Kidney (tissue), 14 donors: ENCODE results near the gene NAP1L4. TPM values are rescaled to one million over a fixed set of nuclear protein-coding genes. Genes with fewer than 3 reads are reported as not detected.

Source experiments
- DNase-seq, 5 donors: peaks; one replicate each; pipeline ENCODE4 v3.0.0-alpha.2; 2013 to 2020
- FAIRE-seq: peaks from 2 replicates; lab custom pipeline; 2012; peaks lifted over from hg19 to GRCh38; lab: Jason Lieb, UNC
- H3K27ac ChIP-seq, 2 donors: one replicate each; pipeline ENCODE4 v1.7.0; 2013; ENCODE audit warnings: low read depth in 2 of 2, low read length in 2 of 2, inconsistent platforms in 1 of 2
- H3K27me3 ChIP-seq: one replicate; pipeline ENCODE4 v1.7.1; 2013; ENCODE audit warnings: low read length, inconsistent platforms; ENCODE audit not compliant: control insufficient read depth, insufficient read depth
- H3K36me3 ChIP-seq, 3 donors: one replicate each; pipeline versions ENCODE4 v1.7.0 to v1.7.1; 2013; ENCODE audit warnings: low read length in 3 of 3, control low read depth in 1 of 3, inconsistent platforms in 1 of 3; ENCODE audit not compliant: insufficient read depth in 3 of 3, control insufficient read depth in 2 of 3
- H3K4me1 ChIP-seq, 3 donors: one replicate each; pipeline versions ENCODE4 v1.7.0 to v1.7.1; 2013; ENCODE audit warnings: low read length in 3 of 3, inconsistent platforms in 1 of 3, low read depth in 1 of 3; ENCODE audit not compliant: control insufficient read depth in 2 of 3, insufficient read depth in 2 of 3
- H3K4me3 ChIP-seq, 3 donors: one replicate each; pipeline versions ENCODE4 v1.7.0 to v1.8.1; 2013; ENCODE audit warnings: low read length in 3 of 3, control low read depth in 1 of 3, inconsistent platforms in 1 of 3
- H3K9ac ChIP-seq, 3 donors: one replicate each; pipeline versions ENCODE4 v1.7.0 to v1.7.1; 2013; ENCODE audit warnings: low read length in 3 of 3, control low read depth in 1 of 3, inconsistent platforms in 1 of 3
- H3K9me3 ChIP-seq, 3 donors: one replicate each; pipeline versions ENCODE4 v1.7.0 to v1.7.1; 2013; ENCODE audit warnings: low read length in 3 of 3, control low read depth in 1 of 3, inconsistent platforms in 1 of 3; ENCODE audit not compliant: control insufficient read depth in 2 of 3, insufficient read depth in 1 of 3
- CTCF ChIP-seq: IDR thresholded peaks from 3 replicates; pipeline ENCODE4 v1.5.1; 2012; ENCODE audit warnings: mild to moderate bottlenecking, moderate library complexity, borderline replicate concordance; ENCODE audit not compliant: insufficient read depth; ENCODE audit errors: extremely low read depth
- intact Hi-C: fragments of 100-400 bp; cut with DNase I; formaldehyde crosslinking; loops from one replicate; pipeline ENCODE4 v1.11.1; 2022
- polyA plus RNA-seq: library from polyadenylated mRNA; stranded (reverse); fragments of 350-450 nt; fragmentation: Illumina TruSeq; extraction: RNeasy Lipid Tissue Mini Kit (QIAGEN cat#74804); gene quantifications from one replicate; pipeline ENCODE4 v1.2.3, GENCODE V29; 2014; ENCODE audit warnings: low read depth, low replicate concordance; ENCODE audit not compliant: insufficient read depth
- total RNA-seq: library from RNA; stranded (reverse); fragmentation: NEBNext Ultra II Directional; extraction: Animal tissue kit (Norgen Biotek cat#: 25700); gene quantifications from one replicate; pipeline ENCODE4 v1.2.1, GENCODE V29; 2021
- donor health status: control.
- donor health status: control.
- donor health status: control.
- donor health status: control.
- donor health status: control.
- donor health status: DM: yes; HTN: yes; CAD: no.
- donor health status: Normal renal cell carcinoma (clear cell type).

The NAP1L4 gene
- total and polyA plus RNA-seq, 2 donors from 2014 or later = 120 to 133 TPM

- H3K9ac ChIP-seq = no peak overlapping the region
- no peak for TF ChIP-seq CTCF
- intact Hi-C loops = no loop called here
- H3K9me3 ChIP-seq = no peaks in the 10 kb centered on the region
- FAIRE-seq (no peak), DNase-seq (no peak)
- no peak overlapping the region for H3K4me3 ChIP-seq
- H3K36me3 ChIP-seq = peaks cover 13 to 69% (median 62%) of the 10 kb centered on the region in 3 donors
- H3K27me3 ChIP-seq = no peaks in the 10 kb centered on the region
- H3K4me1 ChIP-seq = no peaks in the 10 kb centered on the region
- no peak overlapping the region for H3K27ac ChIP-seq
These were observed 23.7 kb downstream of the NAP1L4 start for GRCh38 chr11:2968341-2968900.

DNA sequence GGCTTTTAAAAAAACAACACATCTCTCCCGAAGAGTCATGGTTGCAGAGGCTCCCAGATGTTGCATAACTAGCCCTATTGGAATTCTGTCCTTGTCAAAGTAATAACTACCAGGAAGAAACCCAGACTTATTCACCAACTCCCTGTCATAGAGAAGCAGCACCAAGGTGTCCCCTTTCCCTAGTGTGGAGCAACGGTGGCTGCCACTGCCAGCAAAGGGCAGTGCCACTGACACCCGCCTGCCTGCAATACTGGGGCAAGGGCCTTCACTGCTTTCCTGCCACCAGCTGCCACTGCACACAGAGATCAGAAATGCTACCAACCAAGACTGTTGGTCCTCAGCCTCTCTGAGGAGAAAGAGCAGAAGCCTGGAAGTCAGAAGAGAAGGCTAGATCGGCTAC is 27.3 kb downstream of the NAP1L4 start:
- intact Hi-C loops = no loop called here
- no peak overlapping the region for H3K27ac ChIP-seq
- no peak for TF ChIP-seq CTCF
- no peaks in the 10 kb centered on the region for H3K4me1 ChIP-seq
- no peaks in the 10 kb centered on the region for H3K27me3 ChIP-seq
- H3K9ac ChIP-seq = no peak overlapping the region
- H3K36me3 ChIP-seq = peaks cover 4 to 66% (median 54%) of the 10 kb centered on the region in 3 donors
- H3K9me3 ChIP-seq = no peaks in the 10 kb centered on the region
- FAIRE-seq (no peak), DNase-seq (no peak)
- H3K4me3 ChIP-seq = no peak overlapping the region

DNA sequence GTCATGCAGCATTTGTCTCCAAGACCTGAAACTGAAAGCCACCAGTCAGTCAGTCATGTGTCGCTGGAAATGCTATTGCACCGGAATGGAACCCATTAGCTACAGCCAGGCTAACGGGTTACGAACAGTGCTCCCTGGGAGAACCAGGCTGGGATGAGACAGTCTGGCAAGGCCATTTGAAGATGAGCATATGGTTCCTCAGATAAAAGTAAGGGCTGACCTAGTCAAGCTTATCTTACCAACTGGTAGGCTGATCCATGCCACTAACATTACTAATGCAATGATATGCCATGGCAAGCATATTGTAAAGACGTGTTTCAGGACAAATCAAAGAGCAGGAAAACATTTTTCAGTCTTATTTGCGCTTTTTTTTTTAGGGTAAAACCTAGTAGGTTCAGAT is 28.4 kb downstream of the NAP1L4 start:
- H3K27ac ChIP-seq = no peak overlapping the region
- no peak for TF ChIP-seq CTCF
- no peaks in the 10 kb centered on the region for H3K4me1 ChIP-seq
- H3K27me3 ChIP-seq = no peaks in the 10 kb centered on the region
- H3K9ac ChIP-seq = no peak overlapping the region
- FAIRE-seq (no peak), DNase-seq (no peak)
- intact Hi-C loops = no loop called here
- peaks cover 2 to 63% (median 49%) of the 10 kb centered on the region in 3 donors for H3K36me3 ChIP-seq
- H3K9me3 ChIP-seq = no peaks in the 10 kb centered on the region
- no peak overlapping the region for H3K4me3 ChIP-seq

DNA sequence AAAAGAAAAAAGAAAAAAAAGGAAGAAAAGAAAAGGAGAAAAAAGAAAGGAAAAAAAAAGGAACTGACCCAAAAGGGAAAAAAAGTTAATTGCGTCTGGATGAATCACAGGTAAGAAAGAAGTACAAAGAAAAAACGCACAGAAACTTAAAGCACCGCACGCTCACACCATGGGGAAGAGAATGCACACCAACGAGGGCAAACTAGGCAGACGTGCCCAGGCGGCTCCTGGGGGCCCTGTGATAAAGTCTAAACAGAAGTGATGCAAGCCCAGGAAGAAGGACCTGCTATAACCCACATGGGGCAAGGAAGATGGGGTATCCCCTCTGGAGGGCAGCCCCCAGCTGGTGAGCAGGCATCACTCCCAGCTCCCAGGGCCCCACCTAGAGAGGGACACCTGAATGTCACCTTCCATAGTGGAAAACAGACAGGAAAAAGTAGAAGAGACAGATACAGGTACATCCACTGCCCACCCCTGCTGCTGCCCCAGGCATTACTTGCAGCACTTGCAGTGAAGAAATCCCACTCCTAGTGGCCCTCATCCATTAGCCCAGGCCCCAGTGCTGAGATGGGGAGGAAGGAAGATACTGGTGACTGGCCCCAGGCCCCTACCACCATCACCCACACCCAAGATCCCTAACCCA is 28.9 kb downstream of the NAP1L4 start:
- TF ChIP-seq CTCF = no peak
- Histone ChIP-seq H3K36me3 (peaks cover 2 to 63% (median 48%) of the 10 kb centered on the region in 3 donors), H3K4me1 (no peaks in the 10 kb centered on the region), H3K4me3 (no peak overlapping the region), H3K27me3 (no peaks in the 10 kb centered on the region), H3K9me3 (no peaks in the 10 kb centered on the region), H3K9ac (no peak overlapping the region), H3K27ac (no peak overlapping the region)
- no peak for DNase-seq
- intact Hi-C loops = no loop called here
- no peak for FAIRE-seq
